H1 (cell line): ENCODE results near the gene OGG1. TPM values are rescaled to one million over a fixed set of nuclear protein-coding genes. Genes with fewer than 3 reads are reported as not detected.

Experiments
- CTCF ChIA-PET: fragments of 300-600 bp; sonication (Branson Sonifier 250); formaldehyde crosslinking; loops from one replicate; lab custom pipeline; 2021; ENCODE audit not compliant: partially characterized antibody; lab: Charles Lee
- POLR2A ChIA-PET: fragments of 300-600 bp; sonication (Branson Sonifier 250); formaldehyde crosslinking; loops from one replicate; lab custom pipeline; 2021; ENCODE audit warnings: inconsistent platforms; ENCODE audit not compliant: partially characterized antibody; lab: Charles Lee
- DNase-seq, 2 experiments: peaks; one replicate each; pipeline versions ENCODE4 v3.0.0 to v3.0.0-alpha.2; 2010 to 2022; ENCODE audit warnings: low spot score in 2 of 2, low read depth in 1 of 2, mixed read lengths in 1 of 2
- FAIRE-seq: peaks from 2 replicates; lab custom pipeline; 2011; peaks lifted over from hg19 to GRCh38; lab: Jason Lieb, UNC
- H2AFZ ChIP-seq: 2 replicates; pipeline ENCODE4 v1.8.1; 2012; ENCODE audit warnings: low read length, inconsistent platforms
- H2AK5ac ChIP-seq: 2 replicates; pipeline ENCODE4 v1.6.1; 2013; ENCODE audit warnings: low read depth, low read length
- H2BK120ac ChIP-seq: replicated peaks from 2 replicates; pipeline ENCODE3; 2013; ENCODE audit warnings: low read depth, low read length, inconsistent platforms
- H2BK12ac ChIP-seq: 2 replicates; pipeline ENCODE4 v1.6.1; 2013; ENCODE audit warnings: low read depth, low read length
- H2BK15ac ChIP-seq: 2 replicates; pipeline ENCODE4 v1.6.1; 2013; ENCODE audit warnings: low read length
- H2BK20ac ChIP-seq: 2 replicates; pipeline ENCODE4 v1.6.1; 2013; ENCODE audit warnings: low read length
- H2BK5ac ChIP-seq: 2 replicates; pipeline ENCODE4 v1.6.1; 2013; ENCODE audit warnings: low read depth, low read length
- H3K14ac ChIP-seq: 2 replicates; pipeline ENCODE4 v1.6.1; 2013; ENCODE audit warnings: inconsistent platforms; ENCODE audit not compliant: insufficient read length
- H3K18ac ChIP-seq: 2 replicates; pipeline ENCODE4 v1.6.1; 2013; ENCODE audit warnings: low read length; ENCODE audit errors: extremely low read depth
- H3K23ac ChIP-seq: 2 replicates; pipeline ENCODE4 v1.6.1; 2013; ENCODE audit warnings: inconsistent platforms; ENCODE audit not compliant: insufficient read length
- H3K23me2 ChIP-seq: 2 replicates; pipeline ENCODE4 v1.6.1; 2013; ENCODE audit warnings: low read depth, low read length
- H3K27ac ChIP-seq: 2 replicates; pipeline ENCODE4 v1.6.1; 2011; ENCODE audit warnings: low read depth, low read length, inconsistent platforms
- H3K27me3 ChIP-seq, 4 experiments: replicated peaks in 1 of 4; 1 replicate in 1 of 4; 2 replicates in 3 of 4; pipeline versions ENCODE4 v1.6.1 to v1.8.1; 2011 to 2013; ENCODE audit warnings: low read length in 3 of 4, mild to moderate bottlenecking in 3 of 4, inconsistent platforms in 2 of 4, mixed read lengths in 2 of 4, moderate library complexity in 1 of 4; ENCODE audit not compliant: control insufficient read depth in 3 of 4, insufficient read depth in 3 of 4; ENCODE audit errors: extremely low read depth in 1 of 4
- H3K36me3 ChIP-seq, 4 experiments: 2 replicates each; pipeline versions ENCODE4 v1.6.1 to v1.8.1; 2011 to 2013; ENCODE audit warnings: mild to moderate bottlenecking in 4 of 4, low read length in 3 of 4, moderate library complexity in 2 of 4, control low read depth in 1 of 4, inconsistent platforms in 1 of 4; ENCODE audit not compliant: insufficient read depth in 4 of 4, control insufficient read depth in 2 of 4
- H3K4ac ChIP-seq: replicated peaks from 2 replicates; pipeline ENCODE3; 2013; ENCODE audit warnings: low read length, low read depth, mixed read lengths, inconsistent platforms; ENCODE audit not compliant: insufficient read length
- H3K4me1 ChIP-seq, 4 experiments: replicated peaks in 1 of 4; 1 replicate in 1 of 4; 2 replicates in 3 of 4; pipeline versions ENCODE4 v1.6.1 to v1.8.1; 2011 to 2013; ENCODE audit warnings: low read length in 3 of 4, inconsistent platforms in 2 of 4, mixed read lengths in 1 of 4; ENCODE audit not compliant: insufficient read depth in 4 of 4, control insufficient read depth in 3 of 4
- H3K4me2 ChIP-seq, 2 experiments: 2 replicates each; pipeline versions ENCODE4 v1.6.1 to v1.8.1; 2011 to 2013; ENCODE audit warnings: low read depth in 2 of 2, low read length in 2 of 2, control low read depth in 1 of 2, inconsistent platforms in 1 of 2, mild to moderate bottlenecking in 1 of 2; ENCODE audit not compliant: insufficient read depth in 1 of 2
- H3K4me3 ChIP-seq, 4 experiments: fragments of 200-600, 300-600 bp in 1 of 4; sonication (generic), shearing (Covaris generic), sonication (Bioruptor Twin) in 1 of 4; 2 replicates each; pipeline versions ENCODE4 v1.5.1 to v1.8.1; 2011 to 2016; ENCODE audit warnings: low read length in 4 of 4, low read depth in 3 of 4, control low read depth in 2 of 4, inconsistent platforms in 2 of 4, mild to moderate bottlenecking in 2 of 4, mixed read lengths in 1 of 4, moderate library complexity in 1 of 4; ENCODE audit not compliant: insufficient read depth in 2 of 4; ENCODE audit errors: extremely low read depth in 1 of 4
- H3K56ac ChIP-seq: replicated peaks from 2 replicates; pipeline ENCODE3; 2013; ENCODE audit warnings: low read depth, mild to moderate bottlenecking, mixed read lengths, low read length, inconsistent platforms; ENCODE audit not compliant: insufficient read length
- H3K79me1 ChIP-seq: 2 replicates; pipeline ENCODE4 v1.6.1; 2013; ENCODE audit warnings: low read depth, low read length, control low read depth
- H3K79me2 ChIP-seq, 2 experiments: 2 replicates each; pipeline versions ENCODE4 v1.6.1 to v1.8.1; 2012 to 2013; ENCODE audit warnings: low read length in 2 of 2, mild to moderate bottlenecking in 2 of 2, inconsistent platforms in 1 of 2; ENCODE audit not compliant: insufficient read depth in 2 of 2, control insufficient read depth in 1 of 2
- H3K9ac ChIP-seq, 4 experiments: replicated peaks in 1 of 4; 1 replicate in 1 of 4; 2 replicates in 3 of 4; pipeline versions ENCODE4 v1.6.1 to v1.8.1; 2011 to 2013; ENCODE audit warnings: low read depth in 3 of 4, low read length in 3 of 4, control low read depth in 2 of 4, mild to moderate bottlenecking in 2 of 4, moderate library complexity in 2 of 4, inconsistent platforms in 1 of 4; ENCODE audit errors: extremely low read depth in 1 of 4
- H3K9me3 ChIP-seq, 2 experiments: 2 replicates each; pipeline versions ENCODE4 v1.6.1 to v1.8.1; 2012 to 2013; ENCODE audit warnings: mild to moderate bottlenecking in 2 of 2, moderate library complexity in 2 of 2, control low read depth in 1 of 2, inconsistent platforms in 1 of 2, low read depth in 1 of 2, low read length in 1 of 2, mixed read lengths in 1 of 2; ENCODE audit not compliant: insufficient read depth in 2 of 2
- H4K20me1 ChIP-seq, 2 experiments: replicated peaks in 1 of 2; 2 replicates each; pipeline versions ENCODE3 to v1.8.1; 2011 to 2013; ENCODE audit warnings: inconsistent platforms in 2 of 2, low read length in 2 of 2, mild to moderate bottlenecking in 1 of 2; ENCODE audit not compliant: insufficient read depth in 2 of 2, control insufficient read depth in 1 of 2
- H4K5ac ChIP-seq: 2 replicates; pipeline ENCODE4 v1.6.1; 2013; ENCODE audit warnings: low read length, low read depth, mixed read lengths, inconsistent platforms; ENCODE audit not compliant: insufficient read length
- H4K8ac ChIP-seq: 2 replicates; pipeline ENCODE4 v1.8.0; 2013; ENCODE audit warnings: mild to moderate bottlenecking, moderate library complexity, low read length, inconsistent platforms; ENCODE audit not compliant: insufficient read depth; ENCODE audit errors: extremely low read depth
- H4K91ac ChIP-seq: replicated peaks from 2 replicates; pipeline ENCODE3; 2013; ENCODE audit warnings: low read length, mixed read lengths, inconsistent platforms; ENCODE audit not compliant: insufficient read length
- SP4 ChIP-seq: IDR thresholded peaks from 2 replicates; pipeline ENCODE4 v1.6.1; 2012; ENCODE audit warnings: low read length, inconsistent platforms
- WGBS, 2 experiments: shearing (Covaris generic) in 1 of 2; methylation state at CpG; one replicate each; pipeline versions ENCODE4 v1.1.6 to v1.1.7; 2013 to 2015; ENCODE audit warnings: low lambda C conversion rate in 2 of 2, mixed read lengths in 2 of 2, inconsistent platforms in 1 of 2, low coverage in 1 of 2, missing lambda C conversion rate in 1 of 2; ENCODE audit not compliant: insufficient replicate concordance in 2 of 2, insufficient coverage in 1 of 2, insufficient read length in 1 of 2; ENCODE audit errors: extremely low coverage in 1 of 2, missing lambda C conversion rate in 1 of 2; 5-methylcytosine and 5-hydroxymethylcytosine counted together
- polyA plus RNA-seq, 7 experiments: library from polyadenylated mRNA; depleted of rRNA in 3 of 7; stranded (reverse) in 5 of 7; unstranded in 2 of 7; fragments of >200 nt in 5 of 7; fragments of 200-250 nt in 2 of 7; gene quantifications; 1 replicate in 5 of 7; 2 replicates in 1 of 7; 4 replicates in 1 of 7; pipeline versions ENCODE4 v1.2.1 to v1.2.3, GENCODE V29; 2011 to 2013; ENCODE audit warnings: missing spikeins in 2 of 7, mixed read lengths in 2 of 7
- total RNA-seq: library from RNA; stranded (reverse); fragmentation: NEBNext Ultra II Directional; extraction: Animal tissue kit (Norgen Biotek cat#: 25700); gene quantifications from 2 replicates; pipeline ENCODE4 v1.2.1, GENCODE V29; 2021

OGG1 gene
- total and polyA plus RNA-seq, 2 of the 8 experiments (the other 6 are each of a cell fraction or from before 2014, with no cell fraction given) = 29.6 to 46.8 TPM

GRCh38 chr3:9761919-9762318 is 12.2 kb downstream of the OGG1 start:
- no peak overlapping the region for H3K14ac ChIP-seq
- H3K79me2 ChIP-seq = no peaks in the 10 kb centered on the region
- no peaks in the 10 kb centered on the region; a peak in 3 of 7 replicates for H3K27me3 ChIP-seq
- no peak overlapping the region for H4K5ac ChIP-seq
- H3K9me3 ChIP-seq = no peaks in the 10 kb centered on the region
- H4K8ac ChIP-seq = no peak overlapping the region
- H3K56ac ChIP-seq = no peak overlapping the region
- POLR2A ChIA-PET = interaction anchor here (0.6 to 1.5 kb wide), 6 partner anchors 9 to 226 kb away, joined by 3 to 5 read pairs (median 4); no protein-coding TSS in a partner anchor
- WGBS, 2 experiments = 90% methylated on average over 5 of the region's 5 CpGs; no CpG with 5 or more reads in 1 of the 2 experiments
- no peaks in the 10 kb centered on the region for H3K79me1 ChIP-seq
- no peak for FAIRE-seq
- peaks cover 2 to 17% (median 6%) of the 10 kb centered on the region in 4 experiments; a peak in 5 of 8 replicates for H3K36me3 ChIP-seq
- H4K20me1 ChIP-seq = peaks cover 0 to 9% of the 10 kb centered on the region in 2 experiments
- no peak overlapping the region for H3K18ac ChIP-seq
- no peak overlapping the region for H3K4me3 ChIP-seq
- H2BK15ac ChIP-seq = no peak overlapping the region
- H3K4me1 ChIP-seq = peaks cover 0 to 7% (median 0%) of the 10 kb centered on the region in 4 experiments; a peak in 1 of 7 replicates
- H2AFZ ChIP-seq = no peak overlapping the region
- H2BK12ac ChIP-seq = no peak overlapping the region
- H3K27ac ChIP-seq = no peak overlapping the region
- no peak overlapping the region for H3K9ac ChIP-seq
- H3K4ac ChIP-seq = no peak overlapping the region
- no peak overlapping the region for H2BK5ac ChIP-seq
- H3K4me2 ChIP-seq = no peak overlapping the region
- H2AK5ac ChIP-seq = no peak overlapping the region
- H3K23ac ChIP-seq = no peak overlapping the region
- H2BK120ac ChIP-seq = no peak overlapping the region
- no peak for TF ChIP-seq SP4
- CTCF ChIA-PET = interaction anchor here (0.6 to 1.0 kb wide), 2 partner anchors 34 to 164 kb away, joined by 3 to 4 read pairs; no protein-coding TSS in a partner anchor
- H2BK20ac ChIP-seq = no peak overlapping the region
- H4K91ac ChIP-seq = no peak overlapping the region
- H3K23me2 ChIP-seq = no peaks in the 10 kb centered on the region
- DNase-seq = no peak
